ENCODE results near the gene AP2A2. TPM values are rescaled to one million over a fixed set of nuclear protein-coding genes. Genes with fewer than 3 reads are reported as not detected.

The AP2A2 gene
- total RNA-seq, 2 donors from 2014 or later: 61.6 to 68.8 TPM

- intact Hi-C loops (cut with DNase I, micrococcal nuclease): no loop called here
- no peak for ATAC-seq
Observed at GRCh38 chr11:897253-898142, 28.2 kb upstream of the AP2A2 start.

GRCh38 chr11:898143-898511 lies 27.5 kb upstream of the AP2A2 start:
- ATAC-seq: peak; percentile 47
- intact Hi-C loops (cut with DNase I, micrococcal nuclease): no loop called here
- no peak for DNase-seq

More at GRCh38 chr11:897253-898142, 28.2 kb upstream of the AP2A2 start:
- DNase-seq: no peak

GRCh38 chr11:898540-899190 lies 27.0 kb upstream of the AP2A2 start:
- DNase-seq (no peak), ATAC-seq (peak; percentile 53)
- intact Hi-C loops (cut with DNase I, micrococcal nuclease): no loop called here

GRCh38 chr11:899724-900123 lies 25.9 kb upstream of the AP2A2 start:
- intact Hi-C loops (cut with DNase I, micrococcal nuclease): no loop called here
- ATAC-seq: no peak
- no peak for DNase-seq

- DNase-seq: no peak
- intact Hi-C loops (cut with DNase I, micrococcal nuclease): no loop called here
- no peak for ATAC-seq
Observed at GRCh38 chr11:900545-900944, 25.1 kb upstream of the AP2A2 start.

- ATAC-seq (no peak), DNase-seq (no peak)
- intact Hi-C loops (cut with DNase I, micrococcal nuclease): no loop called here
Observed at GRCh38 chr11:901452-902061, 24.1 kb upstream of the AP2A2 start.

GRCh38 chr11:904380-904779 lies 21.3 kb upstream of the AP2A2 start:
- DNase-seq (no peak), ATAC-seq (no peak)
- intact Hi-C loops (cut with DNase I, micrococcal nuclease): no loop called here

GRCh38 chr11:905952-906351 lies 19.7 kb upstream of the AP2A2 start:
- DNase-seq (no peak), ATAC-seq (no peak)
- intact Hi-C loops (cut with DNase I, micrococcal nuclease): no loop called here

- no peak for DNase-seq
- ATAC-seq: no peak
- intact Hi-C loops (cut with DNase I, micrococcal nuclease): no loop called here
Observed at GRCh38 chr11:907668-908067, 18.0 kb upstream of the AP2A2 start.

GRCh38 chr11:908273-908672 lies 17.4 kb upstream of the AP2A2 start:
- ATAC-seq (no peak), DNase-seq (no peak)
- intact Hi-C loops (cut with DNase I, micrococcal nuclease): no loop called here

GRCh38 chr11:909406-909805 lies 16.3 kb upstream of the AP2A2 start:
- ATAC-seq (no peak), DNase-seq (no peak)
- intact Hi-C loops (cut with DNase I, micrococcal nuclease): no loop called here

- ATAC-seq (peak; percentile 32), DNase-seq (no peak)
- intact Hi-C loops (cut with DNase I, micrococcal nuclease): no loop called here
Observed at GRCh38 chr11:910044-910588, 15.6 kb upstream of the AP2A2 start.

GRCh38 chr11:910589-911030 lies 15.1 kb upstream of the AP2A2 start, which contains the start of gene CHID1:
Gene CHID1, minus strand, starts transcription at chr11:910810. Its CDS starts 5,994 bp downstream, at chr11:904816.
- peak; percentile 85 to 88 for DNase-seq
- ATAC-seq: peak; percentile 94
- intact Hi-C loops (cut with DNase I, micrococcal nuclease): no loop called here

GRCh38 chr11:911031-911889 lies 14.4 kb upstream of the AP2A2 start:
- peak in 1 of 2 donors; percentile 49 for DNase-seq
- intact Hi-C loops (cut with DNase I, micrococcal nuclease): no loop called here
- ATAC-seq: peak; percentile 42

GRCh38 chr11:911890-912219 lies 13.8 kb upstream of the AP2A2 start:
- intact Hi-C loops (cut with DNase I, micrococcal nuclease): no loop called here
- no peak for ATAC-seq

GRCh38 chr11:912266-912665 lies 13.4 kb upstream of the AP2A2 start:
- intact Hi-C loops (cut with DNase I, micrococcal nuclease): no loop called here
- DNase-seq (no peak), ATAC-seq (no peak)

More at GRCh38 chr11:911890-912219, 13.8 kb upstream of the AP2A2 start:
- DNase-seq: no peak

- ATAC-seq: no peak
- intact Hi-C loops (cut with DNase I, micrococcal nuclease): no loop called here
- no peak for DNase-seq
Observed at GRCh38 chr11:913043-913442, 12.6 kb upstream of the AP2A2 start.

GRCh38 chr11:914204-914603 lies 11.5 kb upstream of the AP2A2 start:
- DNase-seq (no peak), ATAC-seq (no peak)
- intact Hi-C loops (cut with DNase I, micrococcal nuclease): no loop called here
